ENCODE results near the gene ZNF3.

ZNF3 gene

DNA sequence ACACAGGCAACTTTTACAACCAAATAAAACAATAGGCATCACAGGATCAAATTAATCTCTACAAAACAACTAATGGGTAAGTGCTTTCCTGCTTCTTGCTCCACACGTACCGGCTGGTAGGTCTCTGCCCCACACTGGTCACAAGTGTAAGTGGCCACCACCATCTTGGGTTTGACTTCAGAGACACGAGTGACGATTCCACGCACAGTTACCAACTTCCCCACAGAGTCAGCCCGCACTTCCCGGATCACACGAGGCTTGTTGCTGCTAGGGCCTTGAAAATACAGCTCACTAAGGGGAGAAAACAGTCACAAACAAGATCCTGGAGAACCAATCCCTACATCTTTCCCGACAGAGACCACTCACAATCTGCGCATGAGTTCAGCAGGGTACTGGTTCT, 17.4 kb upstream of the ZNF3 start:
- peaks cover 11 to 17% of the 10 kb centered on the region in 2 donors for H3K4me1 ChIP-seq (ENCODE audit: control insufficient read depth in 2 of 2, insufficient read depth in 2 of 2, low read length in 2 of 2)
- no peaks in the 10 kb centered on the region for H3K27me3 ChIP-seq (ENCODE audit: control insufficient read depth in 2 of 2, insufficient read depth in 2 of 2, low read length in 2 of 2)
- no peak overlapping the region for H3K9ac ChIP-seq (ENCODE audit: low read depth in 1 of 2, low read length in 2 of 2)
- H3K27ac ChIP-seq (ENCODE audit: low read depth in 2 of 2, low read length in 2 of 2), result no peak overlapping the region
- peak overlapping the region in 1 of 2 donors; percentile 16 for H3K4me3 ChIP-seq (ENCODE audit: low read length in 2 of 2)
- H3K9me3 ChIP-seq (ENCODE audit: control insufficient read depth in 2 of 2, low read length in 2 of 2), result no peaks in the 10 kb centered on the region
- peaks cover 46 to 56% of the 10 kb centered on the region in 2 donors for H3K36me3 ChIP-seq (ENCODE audit: control insufficient read depth in 2 of 2, insufficient read depth in 2 of 2, low read length in 2 of 2)

DNA sequence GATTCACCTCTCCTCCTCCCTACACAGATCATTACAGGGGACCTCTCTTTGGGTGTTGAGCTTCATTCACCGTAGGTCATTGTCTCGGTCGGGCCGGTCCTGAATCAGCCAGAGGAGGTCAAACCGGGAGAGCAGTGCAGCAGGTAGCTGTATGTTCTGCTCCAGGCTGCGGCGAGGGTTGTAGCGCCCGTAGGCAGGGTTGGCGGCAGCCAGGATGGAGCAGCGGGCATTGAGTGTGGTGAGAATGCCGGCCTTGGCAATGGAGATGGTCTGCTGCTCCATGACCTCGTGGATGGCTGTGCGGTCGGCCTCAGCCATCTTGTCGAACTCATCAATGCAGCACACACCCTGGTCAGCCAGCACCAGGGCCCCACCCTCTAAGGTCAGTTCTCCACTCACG, 14.2 kb upstream of the ZNF3 start:
- Histone ChIP-seq H3K4me1 (ENCODE audit: control insufficient read depth in 2 of 2, insufficient read depth in 2 of 2, low read length in 2 of 2) (peaks cover 5 to 12% of the 10 kb centered on the region in 2 donors), H3K9ac (ENCODE audit: low read depth in 1 of 2, low read length in 2 of 2) (no peak overlapping the region), H3K36me3 (ENCODE audit: control insufficient read depth in 2 of 2, insufficient read depth in 2 of 2, low read length in 2 of 2) (peaks cover 78 to 82% of the 10 kb centered on the region in 2 donors), H3K27ac (ENCODE audit: low read depth in 2 of 2, low read length in 2 of 2) (no peak overlapping the region), H3K27me3 (ENCODE audit: control insufficient read depth in 2 of 2, insufficient read depth in 2 of 2, low read length in 2 of 2) (no peaks in the 10 kb centered on the region), H3K4me3 (ENCODE audit: low read length in 2 of 2) (no peak overlapping the region), H3K9me3 (ENCODE audit: control insufficient read depth in 2 of 2, low read length in 2 of 2) (no peaks in the 10 kb centered on the region)

GRCh38 chr7:100095289-100095688, 13.8 kb upstream of the ZNF3 start:
- no peak overlapping the region for H3K27ac ChIP-seq (ENCODE audit: low read depth in 2 of 2, low read length in 2 of 2)
- H3K27me3 ChIP-seq (ENCODE audit: control insufficient read depth in 2 of 2, insufficient read depth in 2 of 2, low read length in 2 of 2), result no peaks in the 10 kb centered on the region
- H3K36me3 ChIP-seq (ENCODE audit: control insufficient read depth in 2 of 2, insufficient read depth in 2 of 2, low read length in 2 of 2), result peaks cover 82 to 86% of the 10 kb centered on the region in 2 donors
- H3K4me3 ChIP-seq (ENCODE audit: low read length in 2 of 2), result no peak overlapping the region
- H3K9me3 ChIP-seq (ENCODE audit: control insufficient read depth in 2 of 2, low read length in 2 of 2), result no peaks in the 10 kb centered on the region
- H3K9ac ChIP-seq (ENCODE audit: low read depth in 1 of 2, low read length in 2 of 2), result no peak overlapping the region
- H3K4me1 ChIP-seq (ENCODE audit: control insufficient read depth in 2 of 2, insufficient read depth in 2 of 2, low read length in 2 of 2), result peaks cover 5 to 12% of the 10 kb centered on the region in 2 donors

- H3K9me3 ChIP-seq (ENCODE audit: control insufficient read depth in 2 of 2, low read length in 2 of 2), result no peaks in the 10 kb centered on the region
- no peak overlapping the region for H3K27ac ChIP-seq (ENCODE audit: low read depth in 2 of 2, low read length in 2 of 2)
- no peak overlapping the region for H3K9ac ChIP-seq (ENCODE audit: low read depth in 1 of 2, low read length in 2 of 2)
- H3K27me3 ChIP-seq (ENCODE audit: control insufficient read depth in 2 of 2, insufficient read depth in 2 of 2, low read length in 2 of 2), result no peaks in the 10 kb centered on the region
- peaks cover 7 to 8% of the 10 kb centered on the region in 2 donors for H3K4me1 ChIP-seq (ENCODE audit: control insufficient read depth in 2 of 2, insufficient read depth in 2 of 2, low read length in 2 of 2)
- H3K4me3 ChIP-seq (ENCODE audit: low read length in 2 of 2), result no peak overlapping the region
- peaks cover 75 to 86% of the 10 kb centered on the region in 2 donors for H3K36me3 ChIP-seq (ENCODE audit: control insufficient read depth in 2 of 2, insufficient read depth in 2 of 2, low read length in 2 of 2)
These were observed 12.5 kb upstream of the ZNF3 start for GRCh38 chr7:100093925-100094486.

GRCh38 chr7:100093498-100093897, 12.0 kb upstream of the ZNF3 start:
- H3K27ac ChIP-seq (ENCODE audit: low read depth in 2 of 2, low read length in 2 of 2), result no peak overlapping the region
- H3K36me3 ChIP-seq (ENCODE audit: control insufficient read depth in 2 of 2, insufficient read depth in 2 of 2, low read length in 2 of 2), result peaks cover 70 to 81% of the 10 kb centered on the region in 2 donors
- no peak overlapping the region for H3K9ac ChIP-seq (ENCODE audit: low read depth in 1 of 2, low read length in 2 of 2)
- no peaks in the 10 kb centered on the region for H3K9me3 ChIP-seq (ENCODE audit: control insufficient read depth in 2 of 2, low read length in 2 of 2)
- no peaks in the 10 kb centered on the region for H3K27me3 ChIP-seq (ENCODE audit: control insufficient read depth in 2 of 2, insufficient read depth in 2 of 2, low read length in 2 of 2)
- no peak overlapping the region for H3K4me3 ChIP-seq (ENCODE audit: low read length in 2 of 2)
- peaks cover 7 to 8% of the 10 kb centered on the region in 2 donors for H3K4me1 ChIP-seq (ENCODE audit: control insufficient read depth in 2 of 2, insufficient read depth in 2 of 2, low read length in 2 of 2)

DNA sequence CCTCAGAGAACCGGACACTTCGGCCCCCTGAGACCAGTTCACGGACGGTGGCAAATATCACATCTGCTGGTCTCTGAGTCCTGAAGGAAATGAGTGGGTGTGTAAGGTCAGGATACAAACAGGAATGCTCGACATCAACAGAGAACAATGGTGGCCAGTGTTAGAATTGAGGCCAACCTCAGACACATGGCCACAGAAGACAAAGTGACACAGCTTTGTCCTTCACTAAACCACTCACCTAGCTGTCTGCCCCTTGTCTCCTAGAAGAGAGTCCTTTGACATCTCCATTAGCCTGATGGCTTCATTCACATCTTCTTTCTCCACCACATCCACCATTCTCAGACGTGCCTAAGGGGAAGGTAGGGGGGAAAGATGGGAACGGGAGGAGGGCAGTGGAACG, 11.5 kb upstream of the ZNF3 start:
- H3K27me3 ChIP-seq (ENCODE audit: control insufficient read depth in 2 of 2, insufficient read depth in 2 of 2, low read length in 2 of 2), result no peaks in the 10 kb centered on the region
- no peak overlapping the region for H3K4me3 ChIP-seq (ENCODE audit: low read length in 2 of 2)
- no peak overlapping the region for H3K27ac ChIP-seq (ENCODE audit: low read depth in 2 of 2, low read length in 2 of 2)
- H3K4me1 ChIP-seq (ENCODE audit: control insufficient read depth in 2 of 2, insufficient read depth in 2 of 2, low read length in 2 of 2), result peaks cover 11 to 12% of the 10 kb centered on the region in 2 donors
- peaks cover 65 to 77% of the 10 kb centered on the region in 2 donors for H3K36me3 ChIP-seq (ENCODE audit: control insufficient read depth in 2 of 2, insufficient read depth in 2 of 2, low read length in 2 of 2)
- no peaks in the 10 kb centered on the region for H3K9me3 ChIP-seq (ENCODE audit: control insufficient read depth in 2 of 2, low read length in 2 of 2)
- H3K9ac ChIP-seq (ENCODE audit: low read depth in 1 of 2, low read length in 2 of 2), result no peak overlapping the region

GRCh38 chr7:100091411-100092181, 10.1 kb upstream of the ZNF3 start:
- peaks cover 54 to 65% of the 10 kb centered on the region in 2 donors for H3K36me3 ChIP-seq (ENCODE audit: control insufficient read depth in 2 of 2, insufficient read depth in 2 of 2, low read length in 2 of 2)

DNA sequence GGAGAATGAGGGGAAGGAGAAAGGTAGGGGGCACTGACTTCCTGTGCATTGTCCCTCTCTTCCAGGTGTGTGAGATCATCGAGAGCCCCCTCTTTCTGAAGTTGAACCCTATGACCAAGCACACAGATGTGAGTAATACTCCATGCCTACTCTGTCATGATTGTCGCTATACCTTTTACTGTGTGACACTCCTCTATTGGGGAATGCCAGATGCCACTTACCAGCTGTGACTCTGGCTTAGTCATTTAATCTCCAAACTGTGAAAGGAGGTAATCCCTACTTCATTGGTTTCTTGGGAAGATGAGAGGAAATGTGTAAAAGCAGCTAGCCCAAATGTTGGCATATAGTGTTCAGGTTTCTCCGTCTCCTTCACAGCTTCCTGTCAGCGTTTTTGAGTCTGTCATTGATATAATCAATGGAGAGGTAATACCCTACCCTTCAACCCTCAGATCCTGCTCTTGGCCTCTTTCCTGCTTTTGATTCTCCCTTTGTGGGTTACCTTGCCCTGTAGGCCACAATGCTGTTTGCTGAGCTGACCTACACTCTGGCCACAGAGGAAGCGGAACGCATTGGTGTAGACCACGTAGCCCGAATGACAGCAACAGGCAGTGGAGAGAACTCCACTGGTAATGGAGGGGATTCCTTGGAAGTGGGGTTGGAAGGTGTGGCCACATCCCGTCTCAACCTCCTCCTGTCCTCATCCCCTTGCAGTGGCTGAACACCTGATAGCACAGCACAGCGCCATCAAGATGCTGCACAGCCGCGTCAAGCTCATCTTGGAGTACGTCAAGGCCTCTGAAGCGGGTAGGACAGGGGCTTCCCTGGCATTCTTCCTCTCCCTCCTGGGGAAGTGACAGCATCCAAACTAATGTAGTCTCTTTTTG, 9.2 kb upstream of the ZNF3 start:
- no peak overlapping the region for H3K9ac ChIP-seq (ENCODE audit: low read depth in 1 of 2, low read length in 2 of 2)
- H3K27me3 ChIP-seq (ENCODE audit: control insufficient read depth in 2 of 2, insufficient read depth in 2 of 2, low read length in 2 of 2), result no peaks in the 10 kb centered on the region
- H3K36me3 ChIP-seq (ENCODE audit: control insufficient read depth in 2 of 2, insufficient read depth in 2 of 2, low read length in 2 of 2), result peaks cover 50 to 58% of the 10 kb centered on the region in 2 donors
- H3K27ac ChIP-seq (ENCODE audit: low read depth in 2 of 2, low read length in 2 of 2), result no peak overlapping the region
- no peaks in the 10 kb centered on the region for H3K9me3 ChIP-seq (ENCODE audit: control insufficient read depth in 2 of 2, low read length in 2 of 2)
- H3K4me1 ChIP-seq (ENCODE audit: control insufficient read depth in 2 of 2, insufficient read depth in 2 of 2, low read length in 2 of 2), result peaks cover 11 to 12% of the 10 kb centered on the region in 2 donors
- H3K4me3 ChIP-seq (ENCODE audit: low read length in 2 of 2), result no peak overlapping the region

More at GRCh38 chr7:100091411-100092181, 10.1 kb upstream of the ZNF3 start:
- Histone ChIP-seq H3K4me1 (ENCODE audit: control insufficient read depth in 2 of 2, insufficient read depth in 2 of 2, low read length in 2 of 2) (peaks cover 11 to 12% of the 10 kb centered on the region in 2 donors), H3K27ac (ENCODE audit: low read depth in 2 of 2, low read length in 2 of 2) (no peak overlapping the region), H3K4me3 (ENCODE audit: low read length in 2 of 2) (no peak overlapping the region), H3K9ac (ENCODE audit: low read depth in 1 of 2, low read length in 2 of 2) (no peak overlapping the region), H3K27me3 (ENCODE audit: control insufficient read depth in 2 of 2, insufficient read depth in 2 of 2, low read length in 2 of 2) (no peaks in the 10 kb centered on the region), H3K9me3 (ENCODE audit: control insufficient read depth in 2 of 2, low read length in 2 of 2) (no peaks in the 10 kb centered on the region)

DNA sequence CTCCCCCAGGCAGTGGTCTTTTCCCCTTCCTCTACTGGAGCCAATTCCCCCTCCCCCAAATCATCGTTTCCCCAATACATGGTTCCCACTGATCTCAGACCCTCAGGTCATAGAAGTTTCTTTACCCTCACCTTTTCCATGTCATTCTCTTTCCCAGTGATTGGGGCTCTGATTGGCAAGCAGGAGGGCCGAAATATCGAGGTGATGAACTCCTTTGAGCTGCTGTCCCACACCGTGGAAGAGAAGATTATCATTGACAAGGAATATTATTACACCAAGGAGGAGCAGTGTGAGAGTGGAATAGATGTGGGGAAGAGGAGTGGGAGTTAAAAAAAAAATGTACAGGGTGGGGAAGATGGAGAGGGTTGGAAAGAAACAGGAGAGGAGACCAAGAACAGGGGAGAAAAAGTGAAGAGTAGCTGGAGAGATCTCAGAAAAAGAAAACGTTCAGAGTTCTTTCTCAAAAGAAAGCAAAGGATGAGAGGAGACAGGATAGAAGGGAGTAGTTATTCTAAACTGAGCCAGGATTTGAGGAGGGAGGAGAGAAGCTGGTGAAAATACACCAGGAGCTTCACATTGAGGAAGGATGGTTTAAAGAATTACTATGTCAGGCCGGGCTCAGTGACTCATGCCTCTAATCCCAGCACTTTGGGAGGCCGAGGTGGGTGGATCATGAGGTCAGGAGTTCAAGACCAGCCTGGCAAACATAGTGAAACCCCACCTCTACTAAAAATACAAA, 8.1 kb upstream of the ZNF3 start:
- Histone ChIP-seq H3K27me3 (ENCODE audit: control insufficient read depth in 2 of 2, insufficient read depth in 2 of 2, low read length in 2 of 2) (no peaks in the 10 kb centered on the region), H3K27ac (ENCODE audit: low read depth in 2 of 2, low read length in 2 of 2) (peak overlapping the region in 1 of 2 donors; percentile 89), H3K36me3 (ENCODE audit: control insufficient read depth in 2 of 2, insufficient read depth in 2 of 2, low read length in 2 of 2) (peaks cover 40 to 46% of the 10 kb centered on the region in 2 donors), H3K4me3 (ENCODE audit: low read length in 2 of 2) (peak overlapping the region; percentile 91 to 95), H3K9ac (ENCODE audit: low read depth in 1 of 2, low read length in 2 of 2) (peak overlapping the region; percentile 80 to 93), H3K4me1 (ENCODE audit: control insufficient read depth in 2 of 2, insufficient read depth in 2 of 2, low read length in 2 of 2) (peaks cover 11 to 12% of the 10 kb centered on the region in 2 donors), H3K9me3 (ENCODE audit: control insufficient read depth in 2 of 2, low read length in 2 of 2) (no peaks in the 10 kb centered on the region)
